ENCODE data around the gene TRIM41.
A peak's percentile ranks its signal among the peaks of the same experiment; 100 is the strongest.
"Not testable (repeated sequence)": the region's sequence is repeated elsewhere in the genome, so short reads cannot be mapped to it uniquely, and the experiment has no call there.

TRIM41 gene

DNA sequence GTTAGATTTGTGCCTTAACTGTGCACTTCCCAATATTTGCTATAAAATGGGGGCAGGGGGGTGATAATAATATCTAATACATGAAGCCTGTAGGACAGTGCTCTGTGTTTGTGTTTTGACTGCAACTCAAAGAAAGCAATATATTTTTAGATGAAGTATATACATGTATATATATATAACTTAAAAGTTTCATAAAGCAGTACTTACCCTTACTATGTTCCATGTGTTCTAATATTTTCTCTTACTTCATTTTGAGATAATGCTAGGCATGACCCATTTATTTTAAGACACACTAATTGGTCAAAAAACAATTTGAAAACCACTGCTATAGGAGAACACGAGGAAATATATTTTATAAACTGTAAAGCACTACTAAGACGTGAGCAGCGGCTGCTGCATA lies 35.5 kb downstream of the TRIM41 start:
- WGBS, 2 experiments = 83 to 86% methylated on average over 3 of the region's 3 CpGs
- no peak overlapping the region for H3K27ac ChIP-seq (ENCODE audit: insufficient read depth, low read depth, low read length, poor library complexity, severe bottlenecking)
- no peaks in the 10 kb centered on the region for H3K27me3 ChIP-seq (ENCODE audit: control insufficient read depth, insufficient read depth, low read length, poor library complexity, severe bottlenecking)
- no peak overlapping the region for H3K4me3 ChIP-seq (ENCODE audit: insufficient read depth, low read depth, low read length)
- H3K9me3 ChIP-seq (ENCODE audit: control insufficient read depth, low read length) = no peaks in the 10 kb centered on the region
- peaks cover 9% of the 10 kb centered on the region for H3K36me3 ChIP-seq (ENCODE audit: control insufficient read depth, insufficient read depth, low read length)
- peaks cover 8% of the 10 kb centered on the region for H3K4me1 ChIP-seq (ENCODE audit: control insufficient read depth, insufficient read depth, low read length)

DNA sequence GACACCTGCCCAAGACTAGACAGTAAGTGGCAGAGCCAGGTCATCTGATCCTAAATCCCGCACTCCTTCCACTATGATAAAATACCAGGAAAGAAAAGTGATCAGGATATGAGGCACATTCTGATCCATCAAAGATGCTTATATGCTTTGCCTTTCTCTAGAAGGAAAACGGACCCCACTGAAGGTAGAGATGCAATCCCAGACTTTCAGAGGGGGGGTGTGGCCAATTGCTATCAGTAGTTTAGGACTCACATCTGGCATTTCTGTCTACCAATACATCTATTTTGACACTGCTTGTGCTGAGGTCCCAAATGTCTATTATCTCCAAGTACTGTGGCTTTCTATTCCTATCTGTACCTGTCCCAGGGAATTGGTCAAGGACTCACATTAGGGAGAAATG lies 36.2 kb downstream of the TRIM41 start:
- peaks cover 8% of the 10 kb centered on the region for H3K4me1 ChIP-seq (ENCODE audit: control insufficient read depth, insufficient read depth, low read length)
- peaks cover 9% of the 10 kb centered on the region for H3K36me3 ChIP-seq (ENCODE audit: control insufficient read depth, insufficient read depth, low read length)
- peak overlapping the region; percentile 93 for H3K4me3 ChIP-seq (ENCODE audit: insufficient read depth, low read depth, low read length)
- 63 to 72% methylated on average over 2 of the region's 2 CpGs for WGBS, 2 experiments
- H3K9me3 ChIP-seq (ENCODE audit: control insufficient read depth, low read length) = no peaks in the 10 kb centered on the region
- H3K27me3 ChIP-seq (ENCODE audit: control insufficient read depth, insufficient read depth, low read length, poor library complexity, severe bottlenecking) = no peaks in the 10 kb centered on the region
- no peak overlapping the region for H3K27ac ChIP-seq (ENCODE audit: insufficient read depth, low read depth, low read length, poor library complexity, severe bottlenecking)

DNA sequence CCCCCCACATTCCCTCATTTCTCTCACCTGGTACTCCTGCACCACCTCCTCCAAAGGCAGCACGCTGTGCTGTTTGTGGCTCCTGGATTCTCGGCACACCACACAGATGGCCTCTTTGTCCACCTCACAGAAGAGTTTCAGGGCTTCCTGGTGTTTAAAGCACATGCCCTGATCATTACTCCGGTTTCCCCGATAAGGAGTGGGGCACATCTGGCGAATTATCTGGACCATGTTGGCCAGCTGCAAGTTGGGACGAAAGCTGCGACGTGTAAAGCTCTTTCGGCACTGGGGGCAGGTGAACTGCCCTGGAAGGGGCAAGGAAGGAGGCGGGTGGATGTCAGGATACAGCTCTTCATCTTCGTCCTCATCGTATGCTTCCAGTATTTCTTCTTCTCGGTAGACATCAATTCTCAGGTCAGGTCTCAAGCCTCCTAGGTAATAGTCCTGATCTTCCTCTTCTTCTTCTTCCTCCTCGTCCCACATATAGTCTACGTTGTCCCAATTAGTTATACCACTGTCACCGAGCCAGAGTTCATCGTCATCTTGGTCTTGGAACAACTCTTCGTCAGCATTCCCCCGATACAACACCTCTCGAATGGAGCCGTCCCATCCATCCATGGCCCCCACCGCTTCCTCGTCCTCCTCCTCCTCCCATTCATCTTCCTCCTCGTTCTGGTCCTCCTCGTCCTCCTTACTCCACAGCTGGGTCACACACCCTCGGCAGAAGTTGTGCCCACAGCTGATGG lies 37.1 kb downstream of the TRIM41 start:
- 6 to 7% methylated on average over 26 of the region's 26 CpGs for WGBS, 2 experiments
- peak overlapping the region; percentile 70 for H3K27ac ChIP-seq (ENCODE audit: insufficient read depth, low read depth, low read length, poor library complexity, severe bottlenecking)
- H3K27me3 ChIP-seq (ENCODE audit: control insufficient read depth, insufficient read depth, low read length, poor library complexity, severe bottlenecking) = no peaks in the 10 kb centered on the region
- H3K9me3 ChIP-seq (ENCODE audit: control insufficient read depth, low read length) = no peaks in the 10 kb centered on the region
- H3K36me3 ChIP-seq (ENCODE audit: control insufficient read depth, insufficient read depth, low read length) = peaks cover 8% of the 10 kb centered on the region
- peak overlapping the region; percentile 93 for H3K4me3 ChIP-seq (ENCODE audit: insufficient read depth, low read depth, low read length)
- H3K4me1 ChIP-seq (ENCODE audit: control insufficient read depth, insufficient read depth, low read length) = peaks cover 12% of the 10 kb centered on the region

DNA sequence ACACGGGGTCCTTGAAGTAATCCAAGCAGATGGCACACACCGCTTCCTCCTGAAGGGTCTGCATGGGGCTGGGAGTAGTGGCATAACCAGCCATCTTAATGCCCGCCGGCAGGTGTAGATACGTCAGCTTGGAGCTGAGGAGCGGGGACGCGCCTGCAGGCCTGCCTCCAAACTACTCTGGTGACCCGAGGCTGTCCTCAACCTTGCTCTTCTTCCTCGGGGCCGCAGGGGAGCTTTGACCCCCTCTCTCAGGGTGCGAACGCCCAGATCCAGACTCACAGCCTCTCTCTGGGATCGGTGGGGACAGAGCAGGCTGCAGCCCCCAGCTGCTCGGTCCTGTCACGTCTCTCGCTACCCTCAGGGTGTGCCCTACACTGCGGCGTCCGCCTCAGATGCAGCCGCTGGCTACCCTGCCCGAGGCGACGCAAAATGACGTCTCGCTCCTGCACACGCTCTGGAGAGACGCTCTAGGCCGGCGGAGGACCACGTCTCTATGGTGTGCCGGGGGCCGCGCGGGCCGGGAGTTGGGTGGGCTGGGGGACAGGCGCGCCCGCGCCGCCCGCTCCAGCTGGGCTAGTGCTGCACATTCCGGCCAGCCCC lies 37.7 kb downstream of the TRIM41 start, which contains the start of gene TRIM52:
Gene TRIM52 (minus strand): TSS at position 424 of the 600 bp plus-strand sequence. CDS start 330 bp downstream, at position 94.
- Histone ChIP-seq H3K36me3 (ENCODE audit: control insufficient read depth, insufficient read depth, low read length) (peaks cover 6% of the 10 kb centered on the region), H3K27ac (ENCODE audit: insufficient read depth, low read depth, low read length, poor library complexity, severe bottlenecking) (peak within 1 kb of the TSS; percentile 81), H3K9me3 (ENCODE audit: control insufficient read depth, low read length) (no peaks in the 10 kb centered on the region), H3K4me3 (ENCODE audit: insufficient read depth, low read depth, low read length) (peak within 1 kb of the TSS; percentile 93), H3K27me3 (ENCODE audit: control insufficient read depth, insufficient read depth, low read length, poor library complexity, severe bottlenecking) (no peaks in the 10 kb centered on the region), H3K4me1 (ENCODE audit: control insufficient read depth, insufficient read depth, low read length) (peaks cover 19% of the 10 kb centered on the region)
- WGBS, 2 experiments = 0% methylated on average over 43 of the region's 43 CpGs

DNA sequence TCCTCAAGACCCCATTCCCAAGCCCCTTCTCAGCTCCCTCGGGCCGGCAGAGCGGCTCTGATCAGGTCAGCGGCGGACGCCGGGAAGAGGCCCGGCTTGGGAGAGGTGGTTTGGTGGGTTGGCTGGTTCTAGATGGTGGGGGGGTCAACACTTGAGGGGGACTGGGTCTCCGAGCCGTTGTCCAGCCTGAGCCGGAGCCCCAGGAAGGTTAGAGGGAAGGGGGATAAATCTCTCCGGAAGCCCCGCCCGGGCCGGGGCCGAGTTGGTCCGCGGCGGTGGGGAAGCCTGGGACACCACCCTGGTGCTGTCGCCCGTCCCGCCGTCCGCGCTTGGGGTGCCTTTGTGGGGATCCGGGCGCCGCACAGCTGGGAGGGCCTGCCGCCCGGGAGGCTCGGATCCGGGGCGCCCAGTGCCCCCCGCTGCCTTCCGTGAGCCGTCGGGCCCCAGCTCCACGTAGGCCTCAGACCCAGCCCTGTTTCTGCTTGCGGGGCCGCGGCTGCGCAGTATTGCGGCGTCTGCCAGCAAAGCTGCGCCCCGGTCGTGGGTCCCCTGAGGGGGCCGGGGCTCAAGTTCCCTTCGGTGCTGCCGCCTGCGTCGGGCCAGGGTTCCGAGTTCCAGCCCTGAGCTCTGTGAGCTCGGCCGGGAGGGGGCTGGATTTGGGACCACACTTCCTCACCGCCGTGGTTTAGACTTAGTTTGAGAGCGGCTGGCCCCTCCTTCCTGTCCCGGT lies 38.4 kb downstream of the TRIM41 start:
- 0% methylated on average over 59 of the region's 59 CpGs for WGBS, 2 experiments
- peak overlapping the region; percentile 81 for H3K27ac ChIP-seq (ENCODE audit: insufficient read depth, low read depth, low read length, poor library complexity, severe bottlenecking)

DNA sequence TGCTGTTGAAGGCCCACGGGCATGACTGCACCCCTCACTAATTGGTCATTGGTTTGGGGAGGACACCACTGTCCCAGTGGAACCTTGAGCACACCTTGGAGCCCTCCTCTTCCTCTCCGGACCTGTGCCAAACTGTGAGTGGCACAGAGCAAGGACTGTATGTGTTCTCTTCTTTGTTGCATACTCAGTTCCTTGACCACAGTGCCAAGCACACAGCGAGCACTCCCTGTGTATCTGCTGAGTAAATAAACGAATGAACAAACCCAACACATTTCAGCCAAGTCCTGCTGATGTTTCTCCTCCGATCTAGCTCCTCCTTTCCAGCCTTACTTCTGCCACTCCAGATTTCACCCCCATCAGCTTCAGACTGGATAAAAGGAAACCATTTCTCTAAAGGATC lies 40.6 kb downstream of the TRIM41 start:
- Histone ChIP-seq H3K9me3 (ENCODE audit: control insufficient read depth, low read length) (no peaks in the 10 kb centered on the region), H3K4me1 (ENCODE audit: control insufficient read depth, insufficient read depth, low read length) (peaks cover 25% of the 10 kb centered on the region), H3K36me3 (ENCODE audit: control insufficient read depth, insufficient read depth, low read length) (no peaks in the 10 kb centered on the region), H3K4me3 (ENCODE audit: insufficient read depth, low read depth, low read length) (no peak overlapping the region), H3K27me3 (ENCODE audit: control insufficient read depth, insufficient read depth, low read length, poor library complexity, severe bottlenecking) (no peaks in the 10 kb centered on the region), H3K27ac (ENCODE audit: insufficient read depth, low read depth, low read length, poor library complexity, severe bottlenecking) (no peak overlapping the region)
- WGBS, 2 experiments = 94 to 97% methylated on average over 5 of the region's 5 CpGs

More for the DNA sequence above, 38.4 kb downstream of the TRIM41 start:
- no peaks in the 10 kb centered on the region for H3K27me3 ChIP-seq (ENCODE audit: control insufficient read depth, insufficient read depth, low read length, poor library complexity, severe bottlenecking)
- H3K4me1 ChIP-seq (ENCODE audit: control insufficient read depth, insufficient read depth, low read length) = peaks cover 21% of the 10 kb centered on the region
- peak overlapping the region; percentile 93 for H3K4me3 ChIP-seq (ENCODE audit: insufficient read depth, low read depth, low read length)
- H3K9me3 ChIP-seq (ENCODE audit: control insufficient read depth, low read length) = no peaks in the 10 kb centered on the region
- peaks cover 4% of the 10 kb centered on the region for H3K36me3 ChIP-seq (ENCODE audit: control insufficient read depth, insufficient read depth, low read length)

DNA sequence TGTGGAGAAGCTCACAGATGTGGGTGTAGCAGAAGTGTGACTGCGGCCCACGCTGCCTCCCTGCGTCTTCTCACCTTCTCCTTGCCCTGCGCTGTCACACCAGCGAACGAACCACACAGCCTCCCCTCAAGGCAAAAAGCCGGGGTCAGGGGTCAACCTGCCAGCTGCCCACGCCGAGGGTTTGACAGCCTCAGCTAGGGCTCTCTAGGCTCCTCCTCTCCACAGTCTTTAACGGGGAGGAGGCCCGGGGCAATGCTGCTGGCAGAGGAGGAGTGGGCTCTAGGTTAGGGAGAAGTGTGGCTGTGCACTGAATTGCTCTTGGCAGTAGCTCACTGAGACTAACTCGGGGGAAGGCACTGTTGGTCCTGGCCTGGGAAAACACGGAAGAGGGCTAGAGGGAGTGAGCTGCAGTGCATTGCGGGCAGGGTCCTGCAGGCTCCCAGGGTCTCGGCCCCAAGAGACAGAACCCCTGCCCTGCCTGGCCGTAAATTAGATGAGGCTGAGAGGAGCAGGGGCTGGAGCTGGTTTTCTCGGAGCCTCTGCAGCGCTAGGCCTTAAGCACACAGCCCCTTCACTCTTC lies 42.1 kb downstream of the TRIM41 start:
- Histone ChIP-seq H3K27me3 (ENCODE audit: control insufficient read depth, insufficient read depth, low read length, poor library complexity, severe bottlenecking) (no peaks in the 10 kb centered on the region), H3K4me1 (ENCODE audit: control insufficient read depth, insufficient read depth, low read length) (peaks cover 17% of the 10 kb centered on the region), H3K4me3 (ENCODE audit: insufficient read depth, low read depth, low read length) (no peak overlapping the region), H3K9me3 (ENCODE audit: control insufficient read depth, low read length) (no peaks in the 10 kb centered on the region), H3K27ac (ENCODE audit: insufficient read depth, low read depth, low read length, poor library complexity, severe bottlenecking) (no peak overlapping the region), H3K36me3 (ENCODE audit: control insufficient read depth, insufficient read depth, low read length) (no peaks in the 10 kb centered on the region)
- WGBS, 2 experiments = 71 to 72% methylated on average over 18 of the region's 18 CpGs

DNA sequence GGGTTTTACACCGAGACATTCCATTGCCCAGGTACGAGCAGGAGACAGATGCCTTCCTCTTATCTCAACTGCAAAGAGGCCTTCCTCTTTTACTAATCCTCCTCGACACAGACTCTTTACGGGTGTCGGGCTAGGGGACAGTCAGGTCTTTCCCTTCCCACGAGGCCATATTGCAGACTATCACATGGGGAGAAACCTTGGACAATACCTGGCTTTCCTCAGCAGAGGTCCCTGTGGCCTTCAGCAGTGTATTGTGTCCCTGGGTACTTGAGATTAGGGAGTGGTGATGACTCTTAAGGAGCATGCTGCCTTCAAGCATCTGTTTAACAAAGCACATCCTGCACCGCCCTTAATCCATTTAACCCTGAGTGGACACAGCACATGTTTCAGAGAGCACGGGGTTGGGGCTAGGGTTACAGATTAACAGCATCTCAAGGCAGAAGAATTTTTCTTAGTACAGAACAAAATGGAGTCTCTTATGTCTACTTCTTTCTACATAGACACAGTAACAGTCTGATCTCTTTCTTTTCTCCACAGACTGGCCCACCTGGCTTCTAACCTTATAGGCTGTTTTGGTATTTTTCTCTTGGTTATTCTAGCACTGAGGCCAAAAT lies 44.3 kb downstream of the TRIM41 start:
- peaks cover 17% of the 10 kb centered on the region for H3K4me1 ChIP-seq (ENCODE audit: control insufficient read depth, insufficient read depth, low read length)
- not testable (repeated sequence) for H3K36me3 ChIP-seq (ENCODE audit: control insufficient read depth, insufficient read depth, low read length); H3K9me3 ChIP-seq (ENCODE audit: control insufficient read depth, low read length); H3K27ac ChIP-seq (ENCODE audit: insufficient read depth, low read depth, low read length, poor library complexity, severe bottlenecking); H3K4me3 ChIP-seq (ENCODE audit: insufficient read depth, low read depth, low read length); H3K27me3 ChIP-seq (ENCODE audit: control insufficient read depth, insufficient read depth, low read length, poor library complexity, severe bottlenecking)
- 53 to 54% methylated on average over 8 of the region's 8 CpGs for WGBS, 2 experiments

DNA sequence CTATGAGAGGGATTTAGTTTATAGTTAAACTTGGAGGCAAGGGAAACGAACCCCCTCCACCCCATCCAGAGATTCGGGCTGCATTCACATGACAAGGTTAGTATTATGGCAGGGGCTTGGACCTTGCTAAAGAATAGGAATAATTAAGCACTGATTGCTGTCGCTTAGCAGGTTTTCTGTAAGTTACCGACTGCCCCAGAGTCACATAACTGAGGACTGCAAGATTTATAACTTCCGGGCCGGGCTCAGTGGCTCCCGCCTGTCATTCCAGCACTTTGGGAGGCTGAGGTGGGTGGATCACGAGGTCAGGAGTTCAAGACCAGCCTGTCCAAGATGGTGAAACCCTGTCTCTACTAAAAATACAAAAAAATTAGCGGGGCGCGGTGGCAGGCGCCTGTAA lies 44.8 kb downstream of the TRIM41 start:
- not testable (repeated sequence) for H3K9me3 ChIP-seq (ENCODE audit: control insufficient read depth, low read length); H3K27ac ChIP-seq (ENCODE audit: insufficient read depth, low read depth, low read length, poor library complexity, severe bottlenecking); H3K36me3 ChIP-seq (ENCODE audit: control insufficient read depth, insufficient read depth, low read length); H3K4me3 ChIP-seq (ENCODE audit: insufficient read depth, low read depth, low read length); H3K27me3 ChIP-seq (ENCODE audit: control insufficient read depth, insufficient read depth, low read length, poor library complexity, severe bottlenecking)
- 88 to 89% methylated on average over 11 to 12 of the region's 12 CpGs for WGBS, 2 experiments
- H3K4me1 ChIP-seq (ENCODE audit: control insufficient read depth, insufficient read depth, low read length) = peaks cover 17% of the 10 kb centered on the region

Data from ectodermal cell (in vitro differentiated cells).